Right atrium auricular region (tissue), 2 donors: ENCODE results near the gene MPZ. TPM values are rescaled to one million over a fixed set of nuclear protein-coding genes. Genes with fewer than 3 reads are reported as not detected.

ENCODE experiments used
- DNase-seq: peaks from one replicate; pipeline ENCODE4 v3.0.0-alpha.2; 2019; ENCODE audit warnings: low spot score
- H3K27ac ChIP-seq, 2 donors: fragments of 200-600 bp; sonication (generic); 1 replicate in 1 of 2; 2 replicates in 1 of 2; pipeline ENCODE4 v1.5.1; 2016 to 2019
- H3K27me3 ChIP-seq, 2 donors: fragments of 200-600 bp; sonication (generic); one replicate each; pipeline versions ENCODE4 v1.5.1 to v1.6.0; 2017 to 2019
- H3K36me3 ChIP-seq: fragments of 200-600 bp; sonication (generic); one replicate; pipeline ENCODE4 v1.5.1; 2016
- H3K4me1 ChIP-seq, 2 donors: fragments of 200-600 bp; sonication (generic); one replicate each; pipeline versions ENCODE4 v1.5.1 to v1.6.0; 2017 to 2019
- H3K4me3 ChIP-seq, 2 donors: fragments of 200-600 bp; sonication (generic); 1 replicate in 1 of 2; 2 replicates in 1 of 2; pipeline ENCODE4 v1.5.1; 2017 to 2019; ENCODE audit warnings: mild to moderate bottlenecking in 1 of 2, moderate library complexity in 1 of 2
- H3K9me3 ChIP-seq, 2 donors: fragments of 200-600 bp; sonication (generic); one replicate each; pipeline ENCODE4 v1.5.1; 2019
- CTCF ChIP-seq, 2 donors: fragments of 200-600 bp; sonication (generic); IDR thresholded peaks; one replicate each; pipeline ENCODE4 v1.5.1; 2019; ENCODE audit warnings: antibody characterized with exemption in 2 of 2
- total RNA-seq, 2 donors: library from RNA; depleted of rRNA; stranded (reverse); fragments of >200 nt; gene quantifications; one replicate each; pipeline ENCODE4 v1.1.0, GENCODE V29; 2016

Gene MPZ
- total RNA-seq, 2 donors from 2014 or later = 1.7 to 5.1 TPM

GRCh38 chr1:161274874-161275273, 34.9 kb downstream of the MPZ start:
- H3K36me3 ChIP-seq = no peaks in the 10 kb centered on the region
- no peaks in the 10 kb centered on the region for H3K27me3 ChIP-seq
- no peak for DNase-seq
- no peak for TF ChIP-seq CTCF (IDR thresholded peaks at IDR 0.05)
- H3K4me1 ChIP-seq = no peaks in the 10 kb centered on the region
- no peak overlapping the region for H3K27ac ChIP-seq
- H3K9me3 ChIP-seq = no peaks in the 10 kb centered on the region
- no peak overlapping the region for H3K4me3 ChIP-seq

- Histone ChIP-seq H3K36me3 (no peaks in the 10 kb centered on the region), H3K27ac (no peak overlapping the region), H3K4me3 (no peak overlapping the region), H3K27me3 (no peaks in the 10 kb centered on the region), H3K4me1 (no peaks in the 10 kb centered on the region), H3K9me3 (no peaks in the 10 kb centered on the region)
- TF ChIP-seq CTCF (IDR thresholded peaks at IDR 0.05) = no peak
- DNase-seq = no peak
Observed at GRCh38 chr1:161273402-161273801, 36.4 kb downstream of the MPZ start.

GRCh38 chr1:161267321-161267720, 42.4 kb downstream of the MPZ start:
- no peak for TF ChIP-seq CTCF (IDR thresholded peaks at IDR 0.05)
- Histone ChIP-seq H3K27ac (no peak overlapping the region), H3K4me3 (no peak overlapping the region), H3K36me3 (no peaks in the 10 kb centered on the region), H3K4me1 (no peaks in the 10 kb centered on the region), H3K9me3 (no peaks in the 10 kb centered on the region), H3K27me3 (no peaks in the 10 kb centered on the region)
- no peak for DNase-seq

- H3K27ac ChIP-seq = no peak overlapping the region
- no peak for TF ChIP-seq CTCF (IDR thresholded peaks at IDR 0.05)
- no peaks in the 10 kb centered on the region for H3K36me3 ChIP-seq
- H3K4me3 ChIP-seq = no peak overlapping the region
- DNase-seq = no peak
- H3K9me3 ChIP-seq = no peaks in the 10 kb centered on the region
- no peaks in the 10 kb centered on the region for H3K4me1 ChIP-seq
- H3K27me3 ChIP-seq = no peaks in the 10 kb centered on the region
Observed at GRCh38 chr1:161266836-161267235, 42.9 kb downstream of the MPZ start.

- no peaks in the 10 kb centered on the region for H3K4me1 ChIP-seq
- TF ChIP-seq CTCF (IDR thresholded peaks at IDR 0.05) = no peak
- H3K36me3 ChIP-seq = no peaks in the 10 kb centered on the region
- no peak overlapping the region for H3K4me3 ChIP-seq
- DNase-seq = no peak
- H3K27ac ChIP-seq = no peak overlapping the region
- no peaks in the 10 kb centered on the region for H3K27me3 ChIP-seq
- no peaks in the 10 kb centered on the region for H3K9me3 ChIP-seq
Observed at GRCh38 chr1:161266202-161266601, 43.6 kb downstream of the MPZ start.

- H3K36me3 ChIP-seq = no peaks in the 10 kb centered on the region
- no peaks in the 10 kb centered on the region for H3K9me3 ChIP-seq
- no peak for DNase-seq
- TF ChIP-seq CTCF (IDR thresholded peaks at IDR 0.05) = no peak
- no peaks in the 10 kb centered on the region for H3K27me3 ChIP-seq
- no peak overlapping the region for H3K4me3 ChIP-seq
- no peaks in the 10 kb centered on the region for H3K4me1 ChIP-seq
- H3K27ac ChIP-seq = no peak overlapping the region
Observed at GRCh38 chr1:161265305-161265704, 44.5 kb downstream of the MPZ start.
